DND-41 (cell line): Measurements from ENCODE around the gene WDR5.

Source experiments
- ATAC-seq: fragments of 200-7000 bp; cut with Tn5 transposase; 3 replicates; pipeline ENCODE4 v1.9.1; 2021; ENCODE audit warnings: low read depth; ENCODE audit not compliant: insufficient read depth
- DNase-seq: peaks from one replicate; pipeline ENCODE4 v3.0.0-alpha.2; 2020
- H2AFZ ChIP-seq: 2 replicates; pipeline ENCODE4 v1.6.0; 2012; ENCODE audit warnings: low read depth, low read length
- H3K27ac ChIP-seq: 2 replicates; pipeline ENCODE4 v1.5.1; 2012; ENCODE audit warnings: low read length, inconsistent platforms
- H3K27me3 ChIP-seq: fragments of 200-600 bp; sonication (generic); 2 replicates; pipeline ENCODE4 v1.6.0; 2012; ENCODE audit warnings: low read length, mild to moderate bottlenecking, inconsistent platforms; ENCODE audit not compliant: insufficient read depth, poor library complexity
- H3K36me3 ChIP-seq: 2 replicates; pipeline ENCODE4 v1.5.1; 2012; ENCODE audit warnings: low read length, inconsistent platforms; ENCODE audit not compliant: insufficient read depth
- H3K4me1 ChIP-seq: 2 replicates; pipeline ENCODE4 v1.5.1; 2012; ENCODE audit warnings: mild to moderate bottlenecking, low read length; ENCODE audit not compliant: insufficient read depth
- H3K4me2 ChIP-seq: 2 replicates; pipeline ENCODE4 v1.6.0; 2012; ENCODE audit warnings: mild to moderate bottlenecking, moderate library complexity, low read length, inconsistent platforms; ENCODE audit not compliant: insufficient read depth
- H3K4me3 ChIP-seq, 2 experiments: fragments of 200-600 bp in 1 of 2; shearing (Covaris generic) in 1 of 2; 2 replicates each; pipeline ENCODE4 v1.5.1; 2012 to 2016; ENCODE audit warnings: inconsistent platforms in 2 of 2, low read length in 2 of 2, mild to moderate bottlenecking in 2 of 2, low read depth in 1 of 2, moderate library complexity in 1 of 2
- H3K79me2 ChIP-seq: 2 replicates; pipeline ENCODE4 v1.6.0; 2012; ENCODE audit warnings: low read length, inconsistent platforms; ENCODE audit not compliant: insufficient read depth
- H3K9ac ChIP-seq: 2 replicates; pipeline ENCODE4 v1.6.0; 2012; ENCODE audit warnings: low read depth, mild to moderate bottlenecking, inconsistent platforms, low read length, moderate library complexity
- H3K9me3 ChIP-seq: 2 replicates; pipeline ENCODE4 v1.5.1; 2012; ENCODE audit warnings: low read length, moderate library complexity, mild to moderate bottlenecking, inconsistent platforms; ENCODE audit not compliant: insufficient read depth, severe bottlenecking
- H4K20me1 ChIP-seq: 2 replicates; pipeline ENCODE4 v1.6.0; 2012; ENCODE audit warnings: low read length; ENCODE audit not compliant: insufficient read depth
- EZH2 ChIP-seq: IDR thresholded peaks from 3 replicates; pipeline ENCODE4 v1.6.1; 2012; ENCODE audit warnings: borderline replicate concordance, low read depth, mild to moderate bottlenecking, moderate library complexity, low read length, inconsistent platforms; ENCODE audit not compliant: severe bottlenecking
- TF ChIP-seq, protein P1 (sequence below): IDR thresholded peaks from 2 replicates; pipeline ENCODE4 v1.5.1; 2012; ENCODE audit warnings: borderline replicate concordance, low read length, moderate library complexity, mild to moderate bottlenecking; ENCODE audit not compliant: poor library complexity, severe bottlenecking; ENCODE audit errors: extremely low read depth

Gene WDR5

DNA sequence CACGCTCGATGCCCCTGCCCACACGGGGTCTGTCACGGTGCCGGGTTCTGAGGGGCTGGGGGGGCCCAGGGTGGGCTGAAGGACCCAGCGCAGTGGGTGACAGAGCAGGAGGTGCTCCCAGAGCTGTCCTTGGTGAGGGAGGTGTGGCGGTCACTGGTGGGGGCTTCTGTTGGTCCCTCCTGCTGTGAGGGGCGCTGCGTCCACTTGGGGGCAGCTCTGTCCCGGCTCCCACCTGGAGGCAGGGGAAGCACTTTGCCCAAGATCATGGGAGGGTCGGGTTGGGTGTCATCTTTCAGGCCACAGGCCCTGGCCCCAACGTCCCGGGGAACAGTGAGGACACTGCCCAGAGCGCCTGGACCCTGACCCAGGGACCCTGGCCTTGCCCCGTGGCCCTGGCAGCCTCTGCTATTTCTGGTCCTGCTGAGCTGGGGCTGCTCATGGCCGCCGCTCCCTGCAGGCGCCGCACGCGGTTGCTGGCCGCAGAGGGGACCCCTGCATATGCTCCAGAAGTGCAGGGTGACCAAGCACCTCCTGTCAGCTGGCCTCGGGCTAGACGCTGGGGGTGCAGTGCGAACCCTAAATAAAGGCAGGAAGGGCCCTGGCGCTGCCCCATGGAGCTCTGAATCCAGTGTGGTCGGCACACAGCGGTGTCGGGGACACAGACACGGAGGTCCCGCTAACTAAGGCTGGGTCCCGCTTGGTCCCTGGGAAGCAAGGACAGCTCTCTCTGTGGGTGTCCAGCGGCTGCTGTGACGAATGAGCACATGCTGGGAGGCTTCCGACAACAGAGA, 40.1 kb downstream of the WDR5 start:
- no peak for DNase-seq
- H3K4me2 ChIP-seq = no peak overlapping the region
- no peak overlapping the region for H3K9ac ChIP-seq

DNA sequence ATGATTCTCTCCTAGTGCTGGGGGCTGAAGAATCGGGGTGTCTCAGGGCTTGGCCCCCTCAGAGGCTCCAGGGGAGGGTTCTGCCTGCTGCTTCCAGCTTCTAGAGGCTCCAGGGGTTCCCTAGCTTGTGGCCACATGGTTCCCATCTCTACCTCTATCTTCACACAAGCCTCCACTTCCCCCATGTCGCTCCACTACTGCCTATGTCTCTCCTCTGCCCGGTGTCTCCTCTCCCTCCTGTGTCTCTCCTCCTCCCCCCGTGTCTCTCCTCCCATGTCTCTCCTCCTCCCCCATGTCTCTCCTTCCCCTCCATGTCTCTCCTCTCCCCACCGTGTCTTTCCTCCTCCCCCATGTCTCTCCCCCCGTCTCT, 40.7 kb downstream of the WDR5 start:
- ATAC-seq = 0 out of 3 replicates have a peak, but pooled peaks have one; percentile 22
- Histone ChIP-seq H4K20me1 (no peaks in the 10 kb centered on the region), H3K9me3 (no peaks in the 10 kb centered on the region), H3K79me2 (no peaks in the 10 kb centered on the region), H3K4me2 (no peak overlapping the region), H3K27ac (no peak overlapping the region), H3K9ac (no peak overlapping the region), H3K4me1 (no peaks in the 10 kb centered on the region), H2AFZ (no peak overlapping the region), H3K4me3 (no peak overlapping the region), H3K36me3 (no peaks in the 10 kb centered on the region), H3K27me3 (no peaks in the 10 kb centered on the region)
- TF ChIP-seq, protein P1, sequence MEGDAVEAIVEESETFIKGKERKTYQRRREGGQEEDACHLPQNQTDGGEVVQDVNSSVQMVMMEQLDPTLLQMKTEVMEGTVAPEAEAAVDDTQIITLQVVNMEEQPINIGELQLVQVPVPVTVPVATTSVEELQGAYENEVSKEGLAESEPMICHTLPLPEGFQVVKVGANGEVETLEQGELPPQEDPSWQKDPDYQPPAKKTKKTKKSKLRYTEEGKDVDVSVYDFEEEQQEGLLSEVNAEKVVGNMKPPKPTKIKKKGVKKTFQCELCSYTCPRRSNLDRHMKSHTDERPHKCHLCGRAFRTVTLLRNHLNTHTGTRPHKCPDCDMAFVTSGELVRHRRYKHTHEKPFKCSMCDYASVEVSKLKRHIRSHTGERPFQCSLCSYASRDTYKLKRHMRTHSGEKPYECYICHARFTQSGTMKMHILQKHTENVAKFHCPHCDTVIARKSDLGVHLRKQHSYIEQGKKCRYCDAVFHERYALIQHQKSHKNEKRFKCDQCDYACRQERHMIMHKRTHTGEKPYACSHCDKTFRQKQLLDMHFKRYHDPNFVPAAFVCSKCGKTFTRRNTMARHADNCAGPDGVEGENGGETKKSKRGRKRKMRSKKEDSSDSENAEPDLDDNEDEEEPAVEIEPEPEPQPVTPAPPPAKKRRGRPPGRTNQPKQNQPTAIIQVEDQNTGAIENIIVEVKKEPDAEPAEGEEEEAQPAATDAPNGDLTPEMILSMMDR = no peak
- TF ChIP-seq EZH2 = no peak
- no peak for DNase-seq

More for the DNA sequence above, 40.1 kb downstream of the WDR5 start:
- Histone ChIP-seq H3K27me3 (no peaks in the 10 kb centered on the region), H3K9me3 (no peaks in the 10 kb centered on the region), H3K4me1 (no peaks in the 10 kb centered on the region), H2AFZ (no peak overlapping the region), H3K4me3 (no peak overlapping the region), H4K20me1 (peaks cover under 1% of the 10 kb centered on the region; the same call in 1 of the 2 replicates), H3K36me3 (no peaks in the 10 kb centered on the region), H3K79me2 (no peaks in the 10 kb centered on the region), H3K27ac (no peak overlapping the region)
- no peak for ATAC-seq
- no peak for TF ChIP-seq EZH2
- TF ChIP-seq, protein P1 = no peak

DNA sequence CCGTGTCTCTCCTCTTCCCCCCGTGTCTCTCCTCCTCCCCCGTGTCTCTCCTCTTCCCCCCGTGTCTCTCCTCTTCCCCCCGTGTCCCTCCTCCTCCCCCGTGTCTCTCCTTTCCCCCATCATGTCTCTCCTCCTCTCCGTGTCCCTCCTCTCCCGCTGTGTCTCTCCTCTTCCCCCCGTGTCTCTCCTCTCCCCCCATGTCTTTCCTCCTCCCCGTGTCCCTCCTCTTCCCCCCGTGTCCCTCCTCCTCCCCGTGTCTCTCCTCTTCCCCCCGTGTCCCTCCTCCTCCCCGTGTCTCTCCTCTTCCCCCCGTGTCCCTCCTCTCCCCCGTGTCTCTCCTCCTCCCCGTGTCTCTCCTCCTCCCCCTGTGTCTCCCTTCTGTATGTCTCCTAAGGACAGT, 41.3 kb downstream of the WDR5 start:
- H3K79me2 ChIP-seq = no peaks in the 10 kb centered on the region

More for the DNA sequence above, 41.3 kb downstream of the WDR5 start:
- Histone ChIP-seq H3K9me3 (no peaks in the 10 kb centered on the region), H3K27ac (no peak overlapping the region), H3K4me3 (no peak overlapping the region), H3K4me1 (no peaks in the 10 kb centered on the region), H3K4me2 (no peak overlapping the region), H3K9ac (no peak overlapping the region), H3K27me3 (no peaks in the 10 kb centered on the region), H4K20me1 (no peaks in the 10 kb centered on the region), H2AFZ (no peak overlapping the region), H3K36me3 (no peaks in the 10 kb centered on the region)
- DNase-seq (no peak), ATAC-seq (no peak)
- no peak for TF ChIP-seq EZH2
- TF ChIP-seq, protein P1 = no peak
